ENCODE data around the gene KCND1.

The KCND1 gene

DNA sequence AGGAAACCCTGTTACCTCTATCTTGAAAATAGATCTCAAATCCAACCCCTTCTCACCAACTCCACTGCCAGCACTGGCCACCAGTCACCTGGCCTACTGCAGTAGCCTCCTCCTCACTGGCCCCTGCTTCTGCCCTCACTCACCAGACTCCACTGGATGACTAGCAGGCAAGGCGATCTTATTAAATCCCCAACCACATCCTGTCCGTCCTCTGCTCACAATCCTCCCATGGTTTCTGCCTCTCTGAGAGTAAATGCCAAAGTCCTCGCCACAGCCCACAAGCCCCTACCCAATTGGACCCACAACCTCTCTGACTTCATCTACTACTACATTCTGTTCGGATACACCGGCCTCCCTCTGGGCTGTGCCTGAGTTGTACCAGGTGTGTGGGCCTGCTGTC is 47.4 kb downstream of the KCND1 start:
- TF ChIP-seq NFIC (IDR thresholded peaks at IDR 0.05) (no peak), RAD21 (IDR thresholded peaks at IDR 0.05; ENCODE audit: low read depth) (no peak)

GRCh38 chrX:48923771-48924170 is 47.9 kb downstream of the KCND1 start:
- TF ChIP-seq, protein P1, sequence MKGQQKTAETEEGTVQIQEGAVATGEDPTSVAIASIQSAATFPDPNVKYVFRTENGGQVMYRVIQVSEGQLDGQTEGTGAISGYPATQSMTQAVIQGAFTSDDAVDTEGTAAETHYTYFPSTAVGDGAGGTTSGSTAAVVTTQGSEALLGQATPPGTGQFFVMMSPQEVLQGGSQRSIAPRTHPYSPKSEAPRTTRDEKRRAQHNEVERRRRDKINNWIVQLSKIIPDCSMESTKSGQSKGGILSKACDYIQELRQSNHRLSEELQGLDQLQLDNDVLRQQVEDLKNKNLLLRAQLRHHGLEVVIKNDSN (IDR thresholded peaks at IDR 0.05), result no peak
- TF ChIP-seq CEBPB (IDR thresholded peaks at IDR 0.05), result no peak
- no peak for TF ChIP-seq MAX (IDR thresholded peaks at IDR 0.05)
- TF ChIP-seq YY1 (IDR thresholded peaks at IDR 0.05; ENCODE audit: low read depth), result no peak
- TF ChIP-seq TCF12 (IDR thresholded peaks at IDR 0.05; ENCODE audit: low read depth), result no peak
- TF ChIP-seq FOXM1 (IDR thresholded peaks at IDR 0.05; ENCODE audit: borderline replicate concordance, low read depth), result no peak
- TF ChIP-seq TEAD4 (IDR thresholded peaks at IDR 0.05), result no peak
- no peak for TF ChIP-seq TAF1 (IDR thresholded peaks at IDR 0.05; ENCODE audit: low read depth)
- no peak for TF ChIP-seq CREB1 (IDR thresholded peaks at IDR 0.05; ENCODE audit: low read depth)
- no peak for TF ChIP-seq ZBTB7A (IDR thresholded peaks at IDR 0.05; ENCODE audit: low read depth)
- no peak for TF ChIP-seq EP300 (IDR thresholded peaks at IDR 0.05; ENCODE audit: borderline replicate concordance)
- no peak for TF ChIP-seq REST (IDR thresholded peaks at IDR 0.05; ENCODE audit: low read depth)

- TF ChIP-seq TEAD4 (IDR thresholded peaks at IDR 0.05), result no peak
- no peak for TF ChIP-seq REST (IDR thresholded peaks at IDR 0.05; ENCODE audit: low read depth)
- no peak for TF ChIP-seq TCF12 (IDR thresholded peaks at IDR 0.05; ENCODE audit: low read depth)
- TF ChIP-seq NFIC (IDR thresholded peaks at IDR 0.05), result no peak
- no peak for TF ChIP-seq YY1 (IDR thresholded peaks at IDR 0.05; ENCODE audit: low read depth)
- no peak for TF ChIP-seq CEBPB (IDR thresholded peaks at IDR 0.05)
- TF ChIP-seq EGR1 (IDR thresholded peaks at IDR 0.05), result no peak
- TF ChIP-seq, protein P1 (IDR thresholded peaks at IDR 0.05), result no peak
- TF ChIP-seq MAX (IDR thresholded peaks at IDR 0.05), result no peak
- TF ChIP-seq FOXM1 (IDR thresholded peaks at IDR 0.05; ENCODE audit: borderline replicate concordance, low read depth), result no peak
- TF ChIP-seq RAD21 (IDR thresholded peaks at IDR 0.05; ENCODE audit: low read depth), result no peak
- TF ChIP-seq ZBTB7A (IDR thresholded peaks at IDR 0.05; ENCODE audit: low read depth), result no peak
- no peak for TF ChIP-seq EP300 (IDR thresholded peaks at IDR 0.05; ENCODE audit: borderline replicate concordance)
- TF ChIP-seq TAF1 (IDR thresholded peaks at IDR 0.05; ENCODE audit: low read depth), result no peak
- no peak for TF ChIP-seq CREB1 (IDR thresholded peaks at IDR 0.05; ENCODE audit: low read depth)
These were observed 50.9 kb downstream of the KCND1 start for GRCh38 chrX:48920718-48921104.

DNA sequence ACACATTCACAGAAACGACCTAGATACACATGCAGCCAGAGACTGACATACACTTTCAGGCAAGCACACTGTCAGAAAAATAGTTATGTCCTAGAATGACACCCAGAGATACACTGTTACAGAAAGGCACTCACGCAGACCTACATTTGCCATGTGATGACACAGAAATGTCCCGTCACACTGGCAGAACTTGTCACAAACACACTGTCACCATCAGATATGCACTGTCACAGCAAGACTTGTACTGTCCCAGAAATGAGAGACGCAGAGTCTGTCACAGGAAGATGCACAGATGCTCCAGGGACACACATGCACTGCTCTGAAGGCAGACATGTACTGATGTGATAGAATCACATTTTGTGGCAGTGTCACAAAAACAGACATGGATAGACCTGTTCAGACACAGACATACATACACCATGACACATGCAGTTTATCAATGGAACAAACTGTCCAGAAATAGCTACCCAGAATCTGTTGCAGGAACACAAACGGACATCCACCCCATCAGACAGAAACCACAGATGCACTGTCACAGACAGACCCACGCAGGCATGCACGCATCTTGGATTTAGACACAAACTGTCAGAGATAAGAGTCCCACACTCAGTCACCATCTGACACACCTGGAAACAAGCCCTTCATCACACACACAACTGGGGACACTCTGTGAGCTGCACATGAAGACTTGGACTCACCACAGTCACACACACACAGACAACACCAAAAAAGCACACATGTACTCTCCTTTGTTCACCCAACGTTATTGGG is 51.5 kb downstream of the KCND1 start:
- TF ChIP-seq FOXM1 (IDR thresholded peaks at IDR 0.05; ENCODE audit: borderline replicate concordance, low read depth) (no peak), EP300 (IDR thresholded peaks at IDR 0.05; ENCODE audit: borderline replicate concordance) (no peak), TAF1 (IDR thresholded peaks at IDR 0.05; ENCODE audit: low read depth) (no peak), TCF12 (IDR thresholded peaks at IDR 0.05; ENCODE audit: low read depth) (no peak), MAX (IDR thresholded peaks at IDR 0.05) (no peak), EGR1 (IDR thresholded peaks at IDR 0.05) (no peak), RAD21 (IDR thresholded peaks at IDR 0.05; ENCODE audit: low read depth) (no peak), TEAD4 (IDR thresholded peaks at IDR 0.05) (no peak), CEBPB (IDR thresholded peaks at IDR 0.05) (no peak), ZBTB7A (IDR thresholded peaks at IDR 0.05; ENCODE audit: low read depth) (no peak), REST (IDR thresholded peaks at IDR 0.05; ENCODE audit: low read depth) (no peak), CREB1 (IDR thresholded peaks at IDR 0.05; ENCODE audit: low read depth) (no peak)
